Upper lobe of left lung (tissue), 4 donors: ENCODE data around the gene SHKBP1.

Source experiments
- CTCF ChIP-seq, 6 experiments: fragments of 450-650 bp in 4 of 6; fragments of 200-600 bp in 2 of 6; sonication (generic) in 2 of 6; IDR thresholded peaks; one replicate each; pipeline ENCODE4 v1.5.1; 2016 to 2019; ENCODE audit warnings: antibody characterized with exemption in 6 of 6
- POLR2A ChIP-seq, 4 donors: fragments of 450-650 bp; IDR thresholded peaks; one replicate each; pipeline ENCODE4 v1.5.1; 2016 to 2017; ENCODE audit warnings: antibody characterized with exemption in 4 of 4, mild to moderate bottlenecking in 2 of 4
- POLR2AphosphoS5 ChIP-seq, 2 donors: sonication (generic); formaldehyde crosslinking; IDR thresholded peaks; one replicate each; pipeline ENCODE4 v1.5.1; 2017; ENCODE audit warnings: antibody characterized with exemption in 2 of 2

- TF ChIP-seq POLR2AphosphoS5 (IDR thresholded peaks at IDR 0.05) (no peak), POLR2A (IDR thresholded peaks at IDR 0.05) (no peak), CTCF (IDR thresholded peaks at IDR 0.05) (no peak)
Observed at GRCh38 chr19:40598918-40599307, 22.2 kb downstream of the SHKBP1 start.
